Nephron (organoid): ENCODE measurements around the gene RBM19.

Source experiments
- H3K27ac Mint-ChIP-seq, 3 experiments: 2 replicates each; pipeline ENCODE4 v1.8.0; 2020; ENCODE audit warnings: mixed read lengths in 3 of 3, mild to moderate bottlenecking in 2 of 3, moderate library complexity in 1 of 3
- H3K27me3 Mint-ChIP-seq: 2 replicates; pipeline ENCODE4 v1.8.0; 2021; ENCODE audit warnings: low read depth, mild to moderate bottlenecking, moderate library complexity, mixed read lengths
- H3K36me3 Mint-ChIP-seq: 2 replicates; pipeline ENCODE4 v1.8.0; 2020; ENCODE audit warnings: low read depth, mixed read lengths
- H3K4me1 Mint-ChIP-seq: 2 replicates; pipeline ENCODE4 v1.8.0; 2020; ENCODE audit warnings: mixed read lengths
- H3K4me3 Mint-ChIP-seq, 3 experiments: 2 replicates each; pipeline ENCODE4 v1.8.0; 2020; ENCODE audit warnings: mild to moderate bottlenecking in 3 of 3, mixed read lengths in 3 of 3, moderate library complexity in 2 of 3
- H3K9me3 Mint-ChIP-seq: 2 replicates; pipeline ENCODE4 v1.8.0; 2020; ENCODE audit warnings: mixed read lengths
- CTCF ChIP-seq, 3 experiments: fragments of 200-600 bp; sonication (generic); IDR thresholded peaks; one replicate each; pipeline ENCODE4 v1.5.0; 2021; ENCODE audit warnings: antibody characterized with exemption in 3 of 3; ENCODE audit not compliant: unreplicated experiment in 3 of 3

Gene RBM19

GRCh38 chr12:113874999-113875561, 91.0 kb downstream of the RBM19 start:
- no peaks in the 10 kb centered on the region for H3K4me1 Mint-ChIP-seq
- peaks cover 2% of the 10 kb centered on the region for H3K9me3 Mint-ChIP-seq
- peaks cover 41% of the 10 kb centered on the region for H3K36me3 Mint-ChIP-seq
- H3K27me3 Mint-ChIP-seq, result no peaks in the 10 kb centered on the region
- H3K4me3 Mint-ChIP-seq, result no peak overlapping the region
- no peak overlapping the region for H3K27ac Mint-ChIP-seq
- no peak for TF ChIP-seq CTCF (IDR thresholded peaks at IDR 0.05; ENCODE audit: unreplicated experiment in 3 of 3)

GRCh38 chr12:113874326-113874725, 91.8 kb downstream of the RBM19 start:
- Mint-ChIP-seq H3K36me3 (peaks cover 41% of the 10 kb centered on the region), H3K4me1 (no peaks in the 10 kb centered on the region)

GRCh38 chr12:113873740-113874139, 92.4 kb downstream of the RBM19 start:
- TF ChIP-seq CTCF (IDR thresholded peaks at IDR 0.05; ENCODE audit: unreplicated experiment in 3 of 3), result no peak
- no peaks in the 10 kb centered on the region for H3K4me1 Mint-ChIP-seq
- no peaks in the 10 kb centered on the region for H3K27me3 Mint-ChIP-seq
- H3K9me3 Mint-ChIP-seq, result peaks cover 2% of the 10 kb centered on the region
- H3K4me3 Mint-ChIP-seq, result no peak overlapping the region
- H3K27ac Mint-ChIP-seq, result no peak overlapping the region
- H3K36me3 Mint-ChIP-seq, result peaks cover 41% of the 10 kb centered on the region

More at GRCh38 chr12:113874326-113874725, 91.8 kb downstream of the RBM19 start:
- H3K27ac Mint-ChIP-seq, result no peak overlapping the region
- TF ChIP-seq CTCF (IDR thresholded peaks at IDR 0.05; ENCODE audit: unreplicated experiment in 3 of 3), result no peak
- peaks cover 2% of the 10 kb centered on the region for H3K9me3 Mint-ChIP-seq
- no peaks in the 10 kb centered on the region for H3K27me3 Mint-ChIP-seq
- H3K4me3 Mint-ChIP-seq, result no peak overlapping the region

GRCh38 chr12:113870890-113871289, 95.2 kb downstream of the RBM19 start:
- no peak for TF ChIP-seq CTCF (IDR thresholded peaks at IDR 0.05; ENCODE audit: unreplicated experiment in 3 of 3)
- Mint-ChIP-seq H3K4me1 (no peaks in the 10 kb centered on the region), H3K4me3 (no peak overlapping the region), H3K27me3 (no peaks in the 10 kb centered on the region), H3K9me3 (peaks cover 2% of the 10 kb centered on the region), H3K27ac (no peak overlapping the region), H3K36me3 (peaks cover 32% of the 10 kb centered on the region)

- H3K4me1 Mint-ChIP-seq, result peaks cover 5% of the 10 kb centered on the region
- TF ChIP-seq CTCF (IDR thresholded peaks at IDR 0.05; ENCODE audit: unreplicated experiment in 3 of 3), result no peak
- peaks cover 2% of the 10 kb centered on the region for H3K9me3 Mint-ChIP-seq
- no peak overlapping the region for H3K27ac Mint-ChIP-seq
- H3K4me3 Mint-ChIP-seq, result no peak overlapping the region
- H3K36me3 Mint-ChIP-seq, result peaks cover 30% of the 10 kb centered on the region
- H3K27me3 Mint-ChIP-seq, result no peaks in the 10 kb centered on the region
Measured at GRCh38 chr12:113870035-113870434, 96.1 kb downstream of the RBM19 start.

GRCh38 chr12:113868365-113868764, 97.8 kb downstream of the RBM19 start:
- Mint-ChIP-seq H3K27ac (no peak overlapping the region), H3K4me1 (peaks cover 6% of the 10 kb centered on the region), H3K27me3 (no peaks in the 10 kb centered on the region), H3K4me3 (no peak overlapping the region), H3K36me3 (peaks cover 17% of the 10 kb centered on the region), H3K9me3 (no peaks in the 10 kb centered on the region)
- TF ChIP-seq CTCF (IDR thresholded peaks at IDR 0.05; ENCODE audit: unreplicated experiment in 3 of 3), result no peak
